Right lobe of liver (tissue), 6 donors: ENCODE measurements around the gene EHD1. TPM values are rescaled to one million over a fixed set of nuclear protein-coding genes. Genes with fewer than 3 reads are reported as not detected.
"Not testable (repeated sequence)": the region's sequence is repeated elsewhere in the genome, so short reads cannot be mapped to it uniquely, and the experiment has no call there.

ENCODE experiments used
- ATAC-seq, 4 donors: fragments of 200-7000 bp; cut with Tn5 transposase; one replicate each; pipeline ENCODE4 v1.9.1; 2020; ENCODE audit warnings: mild to moderate bottlenecking in 4 of 4, moderate library complexity in 4 of 4
- DNase-seq, 3 donors: peaks; one replicate each; pipeline ENCODE4 v3.0.0-alpha.2; 2020
- H3K27ac ChIP-seq, 3 donors: fragments of 200-600 bp; one replicate each; pipeline ENCODE4 v1.8.0; 2022
- H3K27me3 ChIP-seq, 2 donors: fragments of 200-600 bp; one replicate each; pipeline ENCODE4 v1.8.0; 2022
- H3K36me3 ChIP-seq, 4 donors: fragments of 200-600 bp; sonication (generic) in 1 of 4; one replicate each; pipeline versions ENCODE4 v1.5.1 to v1.8.0; 2017 to 2022; ENCODE audit warnings: control low read depth in 1 of 4
- H3K4me1 ChIP-seq, 4 donors: fragments of 200-600 bp; sonication (generic) in 1 of 4; one replicate each; pipeline versions ENCODE4 v1.5.1 to v1.8.0; 2017 to 2022; ENCODE audit warnings: control low read depth in 1 of 4
- H3K4me3 ChIP-seq, 3 donors: fragments of 200-600 bp; one replicate each; pipeline ENCODE4 v1.8.0; 2022
- H3K9me3 ChIP-seq, 4 donors: fragments of 200-600 bp; sonication (generic) in 1 of 4; one replicate each; pipeline versions ENCODE4 v1.5.1 to v1.8.0; 2017 to 2022; ENCODE audit warnings: control low read depth in 1 of 4
- POLR2A ChIP-seq: fragments of 450-650 bp; IDR thresholded peaks from one replicate; pipeline ENCODE4 v1.6.1; 2017; ENCODE audit warnings: antibody characterized with exemption, mild to moderate bottlenecking
- WGBS: methylation state at CpG from one replicate; pipeline ENCODE4 v1.1.6; 2018; ENCODE audit warnings: low coverage, low lambda C conversion rate; ENCODE audit not compliant: insufficient coverage; ENCODE audit errors: missing lambda C conversion rate; 5-methylcytosine and 5-hydroxymethylcytosine counted together
- intact Hi-C, 2 donors: fragments of 100-400 bp; cut with DNase I; formaldehyde crosslinking; loops; one replicate each; pipeline versions ENCODE4 v1.11.2 to v1.14.1; 2022
- total RNA-seq, 6 experiments: library from RNA; depleted of rRNA in 2 of 6; stranded (reverse); fragments of >200 nt in 2 of 6; fragmentation: NEBNext Ultra II Directional in 3 of 6; extraction: Animal tissue kit (Norgen Biotek cat#: 25700) in 3 of 6; gene quantifications; one replicate each; pipeline versions ENCODE4 v1.1.0 to v1.2.4, GENCODE V29; 2016 to 2023
- TF ChIP-seq, protein P1 (sequence below), 4 donors: fragments of 200-600 bp in 3 of 4; fragments of 450-650 bp in 1 of 4; IDR thresholded peaks; one replicate each; pipeline versions ENCODE4 v1.5.1 to v1.8.0; 2016 to 2022; ENCODE audit warnings: antibody characterized with exemption in 4 of 4, mild to moderate bottlenecking in 2 of 4
- donor health status: DM: no; HTN: yes; CAD: no.
- donor health status: DM: no; HTN: no; CAD: no.
- donor health status: DM: no; HTN: no; CAD: no.
- donor health status: DM: no; HTN: yes; CAD: no.
- donor health status: DM: no; HTN: yes; CAD: no.

Gene EHD1
- total RNA-seq, 6 experiments from 2014 or later, result 18.8 to 36.1 (median 26.3) TPM

DNA sequence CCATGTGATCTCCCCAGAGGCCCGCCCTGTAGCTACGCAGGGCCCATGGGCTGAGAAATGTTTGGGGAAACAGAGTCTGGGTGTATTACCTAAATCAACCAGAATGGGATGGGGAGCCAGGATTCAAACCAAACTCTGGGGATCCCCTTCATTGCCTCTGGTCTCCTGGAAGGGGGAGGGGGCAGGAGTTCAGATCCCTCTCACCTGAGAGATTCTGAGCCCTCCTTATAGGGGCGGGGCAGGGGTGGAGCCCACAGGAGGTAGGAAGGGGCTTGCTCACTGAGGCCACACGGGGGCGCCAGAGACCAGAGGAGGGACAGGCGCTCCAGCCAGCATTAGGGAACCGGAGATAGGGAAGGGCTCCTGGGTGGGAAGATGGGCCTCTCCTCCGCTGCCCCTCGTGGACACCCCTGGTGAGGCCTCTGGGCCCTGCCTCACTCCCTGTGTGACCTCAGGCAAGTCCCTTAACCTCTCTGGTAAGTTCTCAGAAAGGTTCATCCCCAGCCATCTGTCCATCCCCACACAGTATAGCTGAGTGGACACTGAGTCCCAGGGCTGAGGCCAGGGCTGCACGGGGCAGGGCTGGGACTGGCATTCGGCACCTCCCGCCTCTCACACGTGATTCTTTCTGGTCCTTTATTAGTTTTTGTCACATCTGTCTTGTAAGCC is 31.3 kb downstream of the EHD1 start:
- Histone ChIP-seq H3K36me3 (no peaks in the 10 kb centered on the region), H3K4me1 (peaks cover 0 to 24% (median 10%) of the 10 kb centered on the region in 4 donors), H3K4me3 (no peak overlapping the region), H3K9me3 (no peaks in the 10 kb centered on the region), H3K27me3 (no peaks in the 10 kb centered on the region), H3K27ac (no peak overlapping the region)
- intact Hi-C loops, result loop anchor here in 1 of 2 donors (2.0 to 10.0 kb wide), 2 partner anchors 48 to 62 kb away; no protein-coding TSS in a partner anchor
- TF ChIP-seq, protein P1, sequence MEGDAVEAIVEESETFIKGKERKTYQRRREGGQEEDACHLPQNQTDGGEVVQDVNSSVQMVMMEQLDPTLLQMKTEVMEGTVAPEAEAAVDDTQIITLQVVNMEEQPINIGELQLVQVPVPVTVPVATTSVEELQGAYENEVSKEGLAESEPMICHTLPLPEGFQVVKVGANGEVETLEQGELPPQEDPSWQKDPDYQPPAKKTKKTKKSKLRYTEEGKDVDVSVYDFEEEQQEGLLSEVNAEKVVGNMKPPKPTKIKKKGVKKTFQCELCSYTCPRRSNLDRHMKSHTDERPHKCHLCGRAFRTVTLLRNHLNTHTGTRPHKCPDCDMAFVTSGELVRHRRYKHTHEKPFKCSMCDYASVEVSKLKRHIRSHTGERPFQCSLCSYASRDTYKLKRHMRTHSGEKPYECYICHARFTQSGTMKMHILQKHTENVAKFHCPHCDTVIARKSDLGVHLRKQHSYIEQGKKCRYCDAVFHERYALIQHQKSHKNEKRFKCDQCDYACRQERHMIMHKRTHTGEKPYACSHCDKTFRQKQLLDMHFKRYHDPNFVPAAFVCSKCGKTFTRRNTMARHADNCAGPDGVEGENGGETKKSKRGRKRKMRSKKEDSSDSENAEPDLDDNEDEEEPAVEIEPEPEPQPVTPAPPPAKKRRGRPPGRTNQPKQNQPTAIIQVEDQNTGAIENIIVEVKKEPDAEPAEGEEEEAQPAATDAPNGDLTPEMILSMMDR (IDR thresholded peaks at IDR 0.05), result peak; percentile 99
- no peak for TF ChIP-seq POLR2A
- DNase-seq (peak; percentile 93 to 95 (median 94)), ATAC-seq (peak; percentile 80 to 86 (median 83))
- 19% methylated on average over 5 of the region's 13 CpGs for WGBS

DNA sequence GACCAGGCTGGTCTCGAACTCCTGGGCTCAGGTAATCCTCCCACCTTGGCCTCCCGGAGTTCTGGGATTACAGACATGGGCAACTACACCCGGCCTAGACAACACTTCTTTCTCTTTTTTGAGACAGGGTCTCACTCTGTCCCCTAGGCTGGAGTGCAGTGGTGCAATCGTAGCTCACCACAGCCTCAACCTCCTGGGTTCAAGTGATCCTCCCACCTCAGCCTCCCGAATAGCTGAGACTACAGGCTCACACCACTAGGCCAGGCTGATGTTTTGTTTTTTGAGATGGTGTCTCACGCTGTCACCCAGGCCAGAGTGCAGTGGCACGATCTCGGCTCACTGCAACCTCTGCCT is 32.7 kb downstream of the EHD1 start:
- 95% methylated on average over 5 of the region's 8 CpGs for WGBS
- H3K27me3 ChIP-seq, ATAC-seq, H3K36me3 ChIP-seq, DNase-seq, H3K27ac ChIP-seq, H3K9me3 ChIP-seq, H3K4me3 ChIP-seq: not testable (repeated sequence)
- intact Hi-C loops, result loop anchor here in 1 of 2 donors (2.0 to 10.0 kb wide), 2 partner anchors 49 to 61 kb away; no protein-coding TSS in a partner anchor
- peaks cover 0 to 24% (median 10%) of the 10 kb centered on the region in 4 donors for H3K4me1 ChIP-seq

DNA sequence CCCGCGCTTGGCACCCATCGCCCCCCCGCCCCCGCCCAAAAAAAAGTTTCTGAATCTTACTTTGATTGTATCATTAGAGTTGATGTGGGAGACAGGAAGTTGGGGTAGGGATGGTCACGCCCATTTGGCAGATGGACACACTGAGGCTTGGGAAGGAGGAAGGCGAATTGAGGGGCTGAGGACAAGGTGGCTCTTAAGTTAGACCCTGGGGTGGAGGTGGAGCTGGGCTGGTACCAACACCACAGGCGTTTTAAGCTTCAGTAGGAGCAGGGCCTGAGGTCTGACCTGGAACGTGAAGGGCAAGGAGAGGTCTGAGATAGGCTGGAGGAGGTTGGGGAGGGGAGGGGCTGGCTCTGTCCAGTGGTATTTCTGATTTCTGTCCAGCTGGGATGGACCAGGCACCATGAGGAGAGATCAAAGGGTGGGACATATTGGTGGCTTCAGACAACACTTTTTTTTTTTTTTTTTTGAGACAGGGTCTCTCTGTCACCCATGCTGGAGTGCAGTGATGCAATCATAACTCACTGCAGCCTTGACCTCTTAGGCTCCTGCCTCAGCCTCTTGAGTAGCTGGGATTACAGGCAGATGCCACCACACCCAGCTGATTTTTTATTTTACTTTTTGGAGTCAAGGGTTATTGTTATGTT is 33.2 kb downstream of the EHD1 start:
- Histone ChIP-seq H3K4me1 (peaks cover 0 to 24% (median 10%) of the 10 kb centered on the region in 4 donors), H3K27me3 (no peaks in the 10 kb centered on the region), H3K4me3 (no peak overlapping the region), H3K27ac (no peak overlapping the region), H3K9me3 (no peaks in the 10 kb centered on the region), H3K36me3 (no peaks in the 10 kb centered on the region)
- DNase-seq (no peak), ATAC-seq (no peak)
- TF ChIP-seq POLR2A, result no peak
- TF ChIP-seq, protein P1 (IDR thresholded peaks at IDR 0.05), result no peak
- 26% methylated on average over 8 of the region's 9 CpGs for whole genome bisulfite sequencing
- intact Hi-C loops, result loop anchor here in 1 of 2 donors (10.0 kb wide), 1 partner anchor 60 kb away; no protein-coding TSS in a partner anchor

DNA sequence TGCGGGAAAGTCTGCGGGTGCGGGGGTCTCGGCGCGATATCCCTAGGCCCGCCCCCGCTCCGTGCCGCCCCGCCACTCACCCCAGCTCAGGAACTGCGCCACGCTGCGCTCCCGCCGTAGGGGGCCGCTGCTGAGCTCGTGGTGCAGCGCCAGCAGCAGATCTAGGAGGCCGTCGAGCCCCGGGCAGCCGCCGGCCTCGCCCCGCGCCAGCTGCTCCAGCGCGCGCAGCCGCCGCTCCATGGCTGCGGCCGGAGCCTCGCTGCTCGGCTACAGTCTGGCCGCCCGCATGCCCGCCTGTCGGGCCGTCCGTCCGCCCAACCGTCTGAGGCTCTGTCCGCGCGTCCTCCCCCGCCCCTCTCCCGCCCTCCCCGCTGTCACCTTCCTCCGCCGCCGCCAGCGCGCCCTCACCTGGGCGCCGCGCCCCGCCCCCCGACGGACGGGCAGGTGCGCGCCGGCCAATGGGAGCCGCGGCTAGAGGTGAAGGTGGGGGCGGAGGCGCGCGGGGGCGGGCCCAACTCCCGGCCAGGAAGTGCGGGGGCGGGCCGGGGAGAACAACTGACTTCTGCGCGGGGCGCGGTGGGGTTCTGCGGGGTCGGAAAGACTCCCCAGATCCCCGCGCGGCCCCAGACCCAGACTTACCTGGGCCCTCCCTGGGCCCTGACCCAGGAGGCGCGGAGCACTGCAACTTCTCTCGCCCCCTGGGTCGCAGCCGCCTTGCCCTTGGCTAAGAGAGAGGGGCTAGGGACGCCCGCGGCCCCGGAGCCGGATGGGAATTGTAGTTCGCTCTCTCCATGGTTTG is 33.9 kb downstream of the EHD1 start, which contains the start of gene CDC42BPG:
TSS of gene CDC42BPG (minus strand) at position 324 of the 799 bp plus-strand sequence. CDS start at position 240, 84 bp downstream.
- H3K9me3 ChIP-seq, result no peaks in the 10 kb centered on the region
- TF ChIP-seq, protein P1 (IDR thresholded peaks at IDR 0.05), result peak; percentile 51 to 64 (median 58)
- peak; percentile 30 for TF ChIP-seq POLR2A
- intact Hi-C loops, result loop anchor here in 1 of 2 donors (10.0 kb wide), 1 partner anchor 60 kb away; no protein-coding TSS in a partner anchor
- H3K4me3 ChIP-seq, result peak within 1 kb of the TSS; percentile 41 to 50 (median 45)
- WGBS, result 10% methylated on average over 5 of the region's 96 CpGs
- no peaks in the 10 kb centered on the region for H3K27me3 ChIP-seq
- no peaks in the 10 kb centered on the region for H3K36me3 ChIP-seq
- ATAC-seq (peak; percentile 23 to 59 (median 46)), DNase-seq (peak; percentile 71 to 75 (median 73))
- H3K27ac ChIP-seq, result no peak within 1 kb of the TSS
- H3K4me1 ChIP-seq, result peaks cover 0 to 18% (median 9%) of the 10 kb centered on the region in 4 donors
